SK-N-SH treated with all-trans-retinoic acid at 6 μM for 48 hours (cell line): ENCODE data around the gene CRHR2.

Experiments
- ATAC-seq: fragments of 200-7000 bp; cut with Tn5 transposase; 3 replicates; pipeline ENCODE4 v1.9.1; 2020; ENCODE audit warnings: mild to moderate bottlenecking, moderate library complexity
- ARNTL ChIP-seq: fragments of 450-650 bp; formaldehyde crosslinking; IDR thresholded peaks from 2 replicates; pipeline ENCODE4 v1.5.0; 2020; ENCODE audit warnings: low read depth, mild to moderate bottlenecking, moderate library complexity, borderline replicate concordance
- BACH2 ChIP-seq: fragments of 250-450 bp; sonication (Bioruptor Pico); IDR thresholded peaks from 2 replicates; pipeline ENCODE4 v1.9.0; 2021; ENCODE audit warnings: mild to moderate bottlenecking, borderline replicate concordance
- CREB5 ChIP-seq: fragments of 250-450 bp; sonication (Bioruptor Pico); IDR thresholded peaks from 2 replicates; pipeline ENCODE4 v1.5.1; 2020; ENCODE audit warnings: low read depth, mild to moderate bottlenecking, moderate library complexity
- CSDC2 ChIP-seq: fragments of 250-450 bp; sonication (Bioruptor Pico); IDR thresholded peaks from 2 replicates; pipeline ENCODE4 v1.5.0; 2020; ENCODE audit warnings: mild to moderate bottlenecking, moderate library complexity
- CSRNP3 ChIP-seq: fragments of 250-450 bp; sonication (Bioruptor Pico); IDR thresholded peaks from 2 replicates; pipeline ENCODE4 v1.5.1; 2021; ENCODE audit warnings: mild to moderate bottlenecking, moderate library complexity
- ESRRG ChIP-seq: fragments of 250-450 bp; sonication (Bioruptor Pico); IDR thresholded peaks from 2 replicates; pipeline ENCODE4 v1.6.1; 2021; ENCODE audit warnings: mild to moderate bottlenecking
- GLIS3 ChIP-seq: fragments of 250-450 bp; sonication (Bioruptor Pico); IDR thresholded peaks from 2 replicates; pipeline ENCODE4 v1.5.0; 2020; ENCODE audit warnings: mild to moderate bottlenecking, moderate library complexity
- ISL1 ChIP-seq: fragments of 250-450 bp; sonication (Bioruptor Pico); IDR thresholded peaks from 2 replicates; pipeline ENCODE4 v2.1.2; 2022; ENCODE audit warnings: mild to moderate bottlenecking, moderate library complexity
- PATZ1 ChIP-seq: fragments of 250-450 bp; sonication (Bioruptor Pico); IDR thresholded peaks from 2 replicates; pipeline ENCODE4 v1.8.0; 2020; ENCODE audit warnings: mild to moderate bottlenecking, moderate library complexity, borderline replicate concordance
- POU6F1 ChIP-seq: fragments of 250-450 bp; sonication (Bioruptor Pico); IDR thresholded peaks from 2 replicates; pipeline ENCODE4 v1.8.0; 2021; ENCODE audit warnings: low read depth, mild to moderate bottlenecking, moderate library complexity, borderline replicate concordance
- PPARA ChIP-seq: fragments of 250-450 bp; sonication (Bioruptor Pico); IDR thresholded peaks from 2 replicates; pipeline ENCODE4 v1.5.0; 2020; ENCODE audit warnings: mild to moderate bottlenecking, borderline replicate concordance
- RARB ChIP-seq: fragments of 250-450 bp; sonication (Bioruptor Pico); IDR thresholded peaks from 2 replicates; pipeline ENCODE4 v1.8.0; 2021; ENCODE audit warnings: mild to moderate bottlenecking, moderate library complexity
- SNAI2 ChIP-seq: fragments of 250-450 bp; sonication (Bioruptor Pico); IDR thresholded peaks from 2 replicates; pipeline ENCODE4 v1.5.0; 2020; ENCODE audit warnings: mild to moderate bottlenecking, moderate library complexity
- TCF4 ChIP-seq: fragments of 250-450 bp; sonication (Bioruptor Pico); IDR thresholded peaks from 2 replicates; pipeline ENCODE4 v1.8.0; 2021; ENCODE audit warnings: mild to moderate bottlenecking, moderate library complexity, borderline replicate concordance
- TOX ChIP-seq: fragments of 250-450 bp; sonication (Bioruptor Pico); IDR thresholded peaks from 2 replicates; pipeline ENCODE4 v1.8.0; 2021; ENCODE audit warnings: mild to moderate bottlenecking, moderate library complexity, borderline replicate concordance
- TSHZ2 ChIP-seq: fragments of 250-450 bp; sonication (Bioruptor Pico); IDR thresholded peaks from 2 replicates; pipeline ENCODE4 v1.5.0; 2020; ENCODE audit warnings: mild to moderate bottlenecking, moderate library complexity
- ZC3H10 ChIP-seq: fragments of 250-450 bp; sonication (Bioruptor Pico); IDR thresholded peaks from 2 replicates; pipeline ENCODE4 v1.5.1; 2021; ENCODE audit warnings: mild to moderate bottlenecking, moderate library complexity
- ZFP3 ChIP-seq: fragments of 250-450 bp; sonication (Bioruptor Pico); IDR thresholded peaks from 2 replicates; pipeline ENCODE4 v1.5.0; 2020; ENCODE audit warnings: mild to moderate bottlenecking, moderate library complexity
- ZFP30 ChIP-seq: fragments of 450-650 bp; formaldehyde crosslinking; IDR thresholded peaks from 2 replicates; pipeline ENCODE4 v1.5.0; 2022; ENCODE audit warnings: mild to moderate bottlenecking, moderate library complexity
- ZNF70 ChIP-seq: fragments of 450-650 bp; formaldehyde crosslinking; IDR thresholded peaks from 2 replicates; pipeline ENCODE4 v1.5.0; 2020; ENCODE audit warnings: mild to moderate bottlenecking, moderate library complexity
- ZNF8 ChIP-seq: fragments of 450-650 bp; formaldehyde crosslinking; IDR thresholded peaks from 2 replicates; pipeline ENCODE4 v1.5.0; 2020; ENCODE audit warnings: mild to moderate bottlenecking, moderate library complexity

CRHR2 gene

GRCh38 chr7:30658479-30659074 is 23.7 kb downstream of the CRHR2 start (continued):
- no peak for TF ChIP-seq CSRNP3
- no peak for TF ChIP-seq CREB5 (CRISPR knock-in tag)

- TF ChIP-seq TCF4 (no peak), ARNTL (CRISPR knock-in tag) (no peak)
- ATAC-seq = no peak
These were observed 25.1 kb downstream of the CRHR2 start for GRCh38 chr7:30657131-30657530.

GRCh38 chr7:30656006-30656957 is 26.0 kb downstream of the CRHR2 start:
- no peak for ATAC-seq

More at GRCh38 chr7:30656006-30656957, 26.0 kb downstream of the CRHR2 start:
- no peak for TF ChIP-seq PPARA (CRISPR knock-in tag)
- TF ChIP-seq RARB (CRISPR knock-in tag) = no peak
- no peak for TF ChIP-seq TCF4
- no peak for TF ChIP-seq ZNF70 (CRISPR knock-in tag)
- no peak for TF ChIP-seq ESRRG (CRISPR knock-in tag)
- no peak for TF ChIP-seq ARNTL (CRISPR knock-in tag)
- no peak for TF ChIP-seq SNAI2
- no peak for TF ChIP-seq POU6F1 (CRISPR knock-in tag)
- no peak for TF ChIP-seq TSHZ2 (CRISPR knock-in tag)
- no peak for TF ChIP-seq PATZ1 (CRISPR knock-in tag)
- TF ChIP-seq CSRNP3 = no peak
- no peak for TF ChIP-seq ZFP3
- no peak for TF ChIP-seq ZFP30 (CRISPR knock-in tag)
- TF ChIP-seq TOX = no peak
- TF ChIP-seq ZNF8 = no peak
- TF ChIP-seq GLIS3 (CRISPR knock-in tag) = no peak
- no peak for TF ChIP-seq ISL1 (CRISPR knock-in tag)
- TF ChIP-seq BACH2 = no peak
- no peak for TF ChIP-seq ZC3H10 (CRISPR knock-in tag)
- TF ChIP-seq CSDC2 (CRISPR knock-in tag) = no peak
